ENCODE measurements around the gene LINGO1.

The LINGO1 gene

DNA sequence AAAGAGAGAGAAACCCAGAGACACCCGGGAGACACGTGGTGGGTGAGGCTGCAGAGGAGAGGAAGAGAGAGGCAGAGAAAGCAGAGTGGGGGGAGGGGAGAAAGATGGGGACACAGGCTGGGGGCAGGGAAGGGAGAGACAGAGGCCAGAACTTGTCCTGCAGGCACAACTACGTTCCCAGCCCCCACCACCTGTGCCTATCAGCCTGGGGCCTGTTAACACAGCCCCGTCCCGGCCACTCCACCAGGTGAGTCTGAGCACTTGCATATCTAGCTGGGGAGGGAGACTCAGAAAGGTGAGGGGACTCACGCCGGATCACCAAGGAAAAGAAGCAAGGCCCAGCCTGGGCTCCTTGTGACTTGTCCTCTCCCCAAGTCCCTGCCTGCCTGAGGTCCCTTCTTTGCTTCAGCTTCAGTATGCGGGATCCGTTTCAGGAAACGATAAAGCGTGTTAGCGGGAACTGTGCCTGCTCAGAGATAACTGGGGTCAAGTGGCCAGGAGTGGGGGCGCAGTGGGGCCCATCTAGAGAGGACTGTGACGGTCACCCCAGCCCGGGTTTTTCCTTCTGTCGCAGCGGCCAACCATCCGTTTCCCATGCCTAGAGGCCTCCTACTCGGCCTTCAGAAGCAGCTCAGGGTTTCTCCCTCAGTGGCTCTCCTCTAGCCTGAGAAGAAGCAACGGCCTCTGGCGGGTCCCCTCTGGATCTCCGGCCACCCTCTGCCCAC lies 10.3 kb downstream of the LINGO1 start:
- no peak overlapping the region for H3K27ac Mint-ChIP-seq
- peaks cover 6% of the 10 kb centered on the region for H3K4me1 Mint-ChIP-seq
- no peaks in the 10 kb centered on the region for H3K36me3 Mint-ChIP-seq
- H3K9me3 Mint-ChIP-seq = no peaks in the 10 kb centered on the region
- H3K4me3 Mint-ChIP-seq = no peak overlapping the region
- no peak for DNase-seq (ENCODE audit: low spot score in 2 of 2)
- H3K27me3 Mint-ChIP-seq = peaks cover 15% of the 10 kb centered on the region
- no peak for ATAC-seq (ENCODE audit: low read depth)

DNA sequence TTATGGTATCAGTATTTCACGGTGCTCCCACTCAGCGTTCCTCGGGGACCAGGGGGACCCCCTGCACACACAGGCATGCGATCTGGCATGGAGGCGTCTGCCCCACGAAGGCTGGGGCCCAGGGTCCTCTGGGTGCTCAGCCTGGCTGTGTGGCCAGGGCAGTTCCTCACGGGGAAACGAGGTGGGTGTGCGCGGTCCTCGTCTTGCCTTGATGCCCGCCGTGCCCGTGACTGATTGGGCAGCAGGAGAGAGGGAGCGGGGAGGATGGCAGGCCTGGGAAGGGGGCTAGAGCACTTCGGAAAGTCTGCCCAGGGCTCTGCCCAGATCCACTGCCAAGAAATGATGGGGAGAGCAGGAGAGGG lies 10.9 kb downstream of the LINGO1 start:
- H3K36me3 Mint-ChIP-seq = no peaks in the 10 kb centered on the region
- H3K9me3 Mint-ChIP-seq = no peaks in the 10 kb centered on the region
- peaks cover 15% of the 10 kb centered on the region for H3K27me3 Mint-ChIP-seq
- H3K27ac Mint-ChIP-seq = no peak overlapping the region
- ATAC-seq (ENCODE audit: low read depth) (no peak), DNase-seq (ENCODE audit: low spot score in 2 of 2) (no peak)
- no peak overlapping the region for H3K4me3 Mint-ChIP-seq
- peaks cover 6% of the 10 kb centered on the region for H3K4me1 Mint-ChIP-seq

DNA sequence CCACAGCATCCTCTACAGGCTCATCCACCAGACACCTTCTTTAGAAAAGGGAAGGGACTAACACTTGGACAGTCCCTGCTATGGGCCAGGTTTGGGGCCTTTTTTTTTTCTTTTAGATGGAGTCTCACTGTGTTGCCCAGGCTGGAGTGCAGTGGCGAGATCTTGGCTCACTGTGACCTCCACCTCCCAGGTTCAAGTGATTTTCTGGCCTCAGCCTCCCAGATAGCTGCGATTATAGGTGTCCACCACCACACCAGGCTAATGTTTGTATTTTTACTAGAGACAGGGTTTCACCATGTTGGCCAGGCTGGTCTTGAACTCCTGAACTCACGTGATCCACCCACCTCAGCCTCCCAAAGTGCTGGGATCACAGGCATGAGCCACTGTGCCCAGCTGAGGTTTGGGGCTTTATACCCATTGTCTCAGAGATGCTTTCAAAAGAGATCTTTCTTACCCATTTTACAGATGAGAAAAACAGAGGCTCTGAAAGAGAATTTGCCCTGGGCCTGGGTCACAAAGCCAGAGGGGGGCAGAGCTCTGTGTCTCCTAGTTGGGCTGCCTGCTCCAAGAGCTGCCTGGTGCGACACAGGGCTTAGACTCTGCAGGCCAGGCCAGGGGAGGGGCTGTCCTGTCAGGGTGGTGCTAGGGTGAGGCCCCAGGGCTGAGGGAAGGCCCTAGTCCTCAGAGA lies 11.6 kb downstream of the LINGO1 start:
- Mint-ChIP-seq H3K27ac (no peak overlapping the region), H3K27me3 (peaks cover 13% of the 10 kb centered on the region), H3K9me3 (no peaks in the 10 kb centered on the region), H3K4me1 (peaks cover 6% of the 10 kb centered on the region), H3K36me3 (no peaks in the 10 kb centered on the region), H3K4me3 (no peak overlapping the region)
- ATAC-seq (ENCODE audit: low read depth) (no peak), DNase-seq (ENCODE audit: low spot score in 2 of 2) (no peak)

DNA sequence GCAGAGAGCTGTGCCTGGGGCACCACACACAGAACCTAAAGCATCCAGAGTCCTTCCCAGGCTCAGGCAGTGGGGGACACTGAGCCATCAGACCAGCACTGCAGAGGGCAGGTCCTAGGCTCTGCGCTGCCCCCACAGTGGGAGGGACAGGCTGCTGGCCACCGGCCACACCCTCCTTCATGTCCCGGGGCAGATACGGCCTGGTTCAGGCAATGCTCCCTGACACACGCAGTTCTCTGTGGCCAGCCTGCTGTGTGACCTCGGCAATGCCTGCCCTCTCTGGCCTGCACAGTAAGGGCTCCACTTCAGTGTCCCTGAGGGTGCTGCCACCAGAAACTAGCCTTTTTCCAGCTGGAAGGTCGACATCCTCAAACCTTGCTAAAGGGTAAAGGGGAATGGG lies 12.4 kb downstream of the LINGO1 start:
- no peak overlapping the region for H3K27ac Mint-ChIP-seq
- peaks cover 13% of the 10 kb centered on the region for H3K27me3 Mint-ChIP-seq
- H3K4me1 Mint-ChIP-seq = peaks cover 6% of the 10 kb centered on the region
- H3K4me3 Mint-ChIP-seq = no peak overlapping the region
- ATAC-seq (ENCODE audit: low read depth) (no peak), DNase-seq (ENCODE audit: low spot score in 2 of 2) (no peak)
- H3K36me3 Mint-ChIP-seq = no peaks in the 10 kb centered on the region
- no peaks in the 10 kb centered on the region for H3K9me3 Mint-ChIP-seq

DNA sequence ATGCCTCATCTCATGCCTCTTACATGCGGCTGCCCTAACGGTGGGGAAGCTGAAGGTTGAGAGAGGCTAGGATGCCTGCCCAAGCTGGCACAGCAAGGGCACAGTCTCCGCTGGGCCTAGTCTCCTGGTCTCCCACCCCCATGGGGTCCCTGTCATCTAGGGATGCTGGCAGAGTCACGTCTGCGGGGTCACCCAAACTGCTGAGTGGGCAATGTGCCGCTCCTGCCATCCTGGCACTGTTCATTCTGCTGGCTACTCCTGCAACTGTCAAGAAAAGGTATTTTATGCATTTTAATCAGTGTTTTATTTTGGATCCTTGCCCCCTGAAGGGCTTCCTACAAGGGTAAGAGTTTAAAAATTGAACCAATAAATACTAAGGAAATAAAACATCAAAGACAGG lies 12.8 kb downstream of the LINGO1 start:
- no peak for DNase-seq (ENCODE audit: low spot score in 2 of 2)
- Mint-ChIP-seq H3K9me3 (no peaks in the 10 kb centered on the region), H3K27ac (no peak overlapping the region), H3K36me3 (no peaks in the 10 kb centered on the region), H3K27me3 (peaks cover 13% of the 10 kb centered on the region), H3K4me1 (peaks cover 6% of the 10 kb centered on the region), H3K4me3 (no peak overlapping the region)
- no peak for ATAC-seq (ENCODE audit: low read depth)

DNA sequence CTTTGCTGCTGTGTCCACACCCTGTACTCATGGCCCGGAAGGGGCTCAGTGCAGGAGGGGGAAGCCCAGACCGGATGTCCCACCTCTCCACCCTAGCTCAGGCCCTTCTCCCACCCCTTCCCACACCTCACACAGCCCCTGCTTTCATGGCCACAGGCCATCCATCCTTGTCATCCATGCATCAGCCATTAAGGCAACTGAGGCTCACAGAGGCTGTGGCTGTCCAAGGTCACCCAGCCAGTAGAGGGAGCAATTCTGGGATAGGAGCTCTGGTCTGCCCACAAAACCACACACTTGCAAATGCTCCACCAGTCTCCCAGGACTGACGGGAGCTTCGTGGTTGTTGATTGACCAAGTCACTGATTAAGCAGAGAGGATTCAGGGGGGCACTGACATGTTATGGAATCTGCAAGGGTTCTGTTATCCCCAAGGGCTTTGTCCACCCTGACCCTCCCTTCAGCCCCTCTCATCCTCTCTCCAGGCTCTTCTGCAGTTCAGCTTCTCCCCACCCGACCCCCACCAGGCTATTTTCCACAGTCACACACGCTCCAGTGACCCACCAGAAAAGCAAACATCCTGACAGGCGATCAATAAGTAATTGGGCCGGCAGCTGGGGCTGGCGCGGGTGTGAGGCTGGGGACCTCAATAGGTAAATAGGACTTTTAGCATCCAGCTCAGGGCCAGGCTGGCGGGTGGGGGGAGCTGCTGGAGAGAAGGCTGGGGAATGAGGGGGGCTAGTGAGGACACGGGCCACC lies 15.1 kb downstream of the LINGO1 start:
- Mint-ChIP-seq H3K4me1 (peaks cover 6% of the 10 kb centered on the region), H3K27me3 (peaks cover 9% of the 10 kb centered on the region), H3K9me3 (no peaks in the 10 kb centered on the region), H3K27ac (no peak overlapping the region), H3K36me3 (no peaks in the 10 kb centered on the region), H3K4me3 (no peak overlapping the region)
- ATAC-seq (ENCODE audit: low read depth) (no peak), DNase-seq (ENCODE audit: low spot score in 2 of 2) (no peak)

DNA sequence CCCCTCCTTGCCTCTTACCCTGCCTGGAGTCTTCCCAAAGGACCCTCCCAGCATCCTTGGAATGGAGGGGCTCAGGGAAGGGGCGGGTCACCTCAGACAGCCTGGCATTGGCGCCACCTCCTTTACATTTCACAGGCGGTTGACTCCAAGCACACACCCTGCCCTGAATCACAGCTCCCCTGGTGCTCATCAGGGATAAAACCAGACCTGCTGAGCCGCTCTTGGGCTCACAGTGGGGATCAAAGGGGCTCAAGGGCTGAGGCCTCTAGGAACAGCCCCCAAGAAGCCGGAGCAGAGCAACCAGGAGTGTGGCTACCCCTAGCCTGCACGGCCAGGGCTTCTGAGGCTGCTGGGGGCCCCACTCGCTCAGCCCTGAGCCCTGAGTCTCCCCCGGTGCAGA lies 16.6 kb downstream of the LINGO1 start:
- Mint-ChIP-seq H3K27ac (no peak overlapping the region), H3K4me3 (no peak overlapping the region), H3K9me3 (no peaks in the 10 kb centered on the region), H3K4me1 (peaks cover 2% of the 10 kb centered on the region), H3K36me3 (no peaks in the 10 kb centered on the region), H3K27me3 (peaks cover 5% of the 10 kb centered on the region)
- no peak for ATAC-seq (ENCODE audit: low read depth)
- DNase-seq (ENCODE audit: low spot score in 2 of 2) = no peak

DNA sequence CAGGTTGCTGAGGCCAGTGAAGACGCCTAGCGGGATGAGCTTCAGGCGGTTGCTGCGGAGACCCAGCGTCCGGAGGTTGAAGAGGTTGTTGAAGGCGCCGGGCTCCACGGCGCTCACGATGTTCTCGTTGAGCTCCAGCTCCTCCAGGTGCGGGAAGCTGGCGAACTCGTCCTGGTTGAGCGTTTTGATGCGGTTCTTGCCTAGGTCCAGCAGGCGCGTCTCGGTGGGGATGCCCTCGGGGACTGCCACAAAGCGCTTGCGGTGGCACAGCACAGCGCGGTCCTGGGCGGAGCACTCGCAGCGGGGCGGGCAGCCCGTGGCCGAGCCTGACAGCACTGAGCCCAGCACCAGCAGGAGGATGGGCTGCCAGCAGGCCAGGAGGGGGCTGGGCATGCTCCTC lies 17.2 kb downstream of the LINGO1 start:
- Mint-ChIP-seq H3K36me3 (no peaks in the 10 kb centered on the region), H3K4me3 (no peak overlapping the region), H3K27ac (no peak overlapping the region), H3K4me1 (peaks cover 2% of the 10 kb centered on the region), H3K27me3 (peaks cover 5% of the 10 kb centered on the region), H3K9me3 (no peaks in the 10 kb centered on the region)
- DNase-seq (ENCODE audit: low spot score in 2 of 2) (no peak), ATAC-seq (ENCODE audit: low read depth) (no peak)

DNA sequence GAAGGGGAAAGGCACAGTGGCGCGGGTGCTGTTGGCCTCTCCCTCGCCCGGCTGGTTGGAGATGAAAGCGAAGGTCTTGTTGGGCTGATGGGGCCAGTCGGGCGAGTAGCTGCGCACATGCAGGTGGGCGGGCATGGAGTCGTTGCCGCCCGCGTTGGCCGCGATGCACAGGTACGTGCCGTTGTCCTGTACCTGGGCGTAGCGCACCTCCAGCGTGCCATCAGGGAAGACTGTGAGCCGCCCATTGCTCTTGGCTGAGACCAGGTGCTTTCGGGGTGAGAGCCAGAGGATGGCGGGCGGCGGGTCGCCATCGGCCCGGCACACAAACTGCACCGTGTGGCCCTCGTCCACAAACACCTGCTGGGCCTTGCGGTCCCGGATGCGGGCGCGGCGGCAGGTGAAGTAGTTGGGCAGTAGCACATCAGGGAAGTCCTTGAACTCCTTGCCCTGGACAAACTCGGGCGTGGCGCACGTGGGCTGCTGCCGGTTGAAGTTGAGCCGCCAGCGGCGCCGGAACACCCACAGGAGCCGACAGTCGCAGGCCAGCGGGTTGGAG lies 18.4 kb downstream of the LINGO1 start:
- Mint-ChIP-seq H3K27me3 (peaks cover 5% of the 10 kb centered on the region), H3K36me3 (no peaks in the 10 kb centered on the region), H3K4me1 (peaks cover 2% of the 10 kb centered on the region), H3K27ac (no peak overlapping the region), H3K9me3 (no peaks in the 10 kb centered on the region), H3K4me3 (no peak overlapping the region)
- no peak for ATAC-seq (ENCODE audit: low read depth)
- DNase-seq (ENCODE audit: low spot score in 2 of 2) = no peak

DNA sequence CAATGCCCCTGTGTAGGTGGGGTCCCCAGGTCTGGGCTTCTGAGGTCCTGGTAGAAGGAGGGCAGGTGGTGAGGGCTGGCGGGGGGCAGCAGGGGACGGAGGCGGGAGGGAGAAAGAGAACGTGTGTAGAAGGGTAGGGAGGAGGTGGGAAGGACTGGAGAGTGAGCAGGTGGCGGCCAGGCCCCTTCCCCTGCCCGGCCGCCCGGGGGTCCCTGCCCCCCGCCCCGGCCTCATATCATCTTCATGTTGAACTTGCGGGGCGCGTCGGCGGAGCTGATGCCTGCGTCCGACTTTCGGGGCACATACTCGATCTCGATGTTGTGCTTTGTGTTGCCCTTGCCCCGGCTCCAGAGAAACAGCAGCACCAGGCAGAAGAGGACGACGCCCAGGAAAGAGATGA lies 18.9 kb downstream of the LINGO1 start:
- ATAC-seq (ENCODE audit: low read depth) (no peak), DNase-seq (ENCODE audit: low spot score in 2 of 2) (no peak)
- Mint-ChIP-seq H3K4me1 (peaks cover 2% of the 10 kb centered on the region), H3K4me3 (no peak overlapping the region), H3K9me3 (no peaks in the 10 kb centered on the region), H3K36me3 (no peaks in the 10 kb centered on the region), H3K27me3 (peaks cover 3% of the 10 kb centered on the region), H3K27ac (no peak overlapping the region)

DNA sequence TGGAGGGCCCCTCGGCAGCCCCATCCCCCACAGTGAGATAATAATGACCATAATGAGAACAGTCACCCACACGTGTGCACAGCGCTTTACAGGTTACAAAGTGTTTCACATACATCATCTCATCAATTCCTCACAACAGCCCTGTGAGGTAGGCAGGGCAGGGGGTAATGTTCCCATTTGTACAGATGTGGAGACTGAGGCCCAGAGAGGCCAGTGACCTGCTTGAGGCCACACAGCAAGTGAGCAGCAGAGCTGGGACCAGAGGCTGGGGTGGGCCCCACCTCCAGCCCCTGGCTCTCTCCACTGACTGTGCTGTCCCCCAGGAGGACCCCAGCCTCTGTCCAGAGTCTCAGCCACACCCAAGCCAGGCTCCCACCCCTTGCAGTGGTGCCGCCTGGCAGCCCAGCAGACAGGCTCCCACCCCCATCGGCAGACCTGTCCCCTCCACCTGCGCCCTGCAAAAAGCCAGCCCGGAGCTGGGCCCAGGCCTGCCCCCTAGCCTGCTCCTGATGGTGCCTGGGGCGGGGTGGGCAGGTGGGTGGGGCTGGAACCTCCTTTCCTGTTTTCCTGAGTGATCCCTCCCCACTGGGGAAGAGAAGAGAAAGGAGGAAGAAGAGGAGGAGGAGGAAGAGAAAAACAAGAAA lies 19.6 kb downstream of the LINGO1 start:
- DNase-seq (ENCODE audit: low spot score in 2 of 2) (no peak), ATAC-seq (ENCODE audit: low read depth) (no peak)
- Mint-ChIP-seq H3K27me3 (peaks cover under 1% of the 10 kb centered on the region), H3K9me3 (no peaks in the 10 kb centered on the region), H3K4me1 (peaks cover 2% of the 10 kb centered on the region), H3K27ac (no peak overlapping the region), H3K36me3 (no peaks in the 10 kb centered on the region), H3K4me3 (no peak overlapping the region)

DNA sequence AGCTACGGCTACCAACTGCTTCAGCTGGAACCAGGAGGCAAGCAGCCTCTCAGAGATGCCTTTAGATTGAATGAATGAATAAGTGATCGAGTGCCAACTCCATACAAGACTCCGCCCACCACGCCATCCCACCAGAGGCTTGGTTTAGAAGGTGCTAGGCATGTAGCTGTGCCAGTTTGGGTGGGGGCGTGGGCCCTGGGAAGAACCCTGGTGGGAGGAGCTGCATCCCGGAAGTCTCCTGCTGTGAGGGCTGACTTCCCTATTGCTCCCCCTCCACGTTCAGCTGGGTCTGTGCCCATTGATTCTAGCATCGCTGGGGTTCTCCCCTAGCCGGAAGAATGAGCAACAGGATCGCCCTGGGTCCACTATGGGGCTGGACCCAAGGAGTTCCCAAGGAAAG lies 20.9 kb downstream of the LINGO1 start:
- Mint-ChIP-seq H3K9me3 (no peaks in the 10 kb centered on the region), H3K27ac (no peak overlapping the region), H3K36me3 (no peaks in the 10 kb centered on the region), H3K27me3 (no peaks in the 10 kb centered on the region), H3K4me1 (no peaks in the 10 kb centered on the region), H3K4me3 (no peak overlapping the region)
- DNase-seq (ENCODE audit: low spot score in 2 of 2) (no peak), ATAC-seq (ENCODE audit: low read depth) (no peak)

DNA sequence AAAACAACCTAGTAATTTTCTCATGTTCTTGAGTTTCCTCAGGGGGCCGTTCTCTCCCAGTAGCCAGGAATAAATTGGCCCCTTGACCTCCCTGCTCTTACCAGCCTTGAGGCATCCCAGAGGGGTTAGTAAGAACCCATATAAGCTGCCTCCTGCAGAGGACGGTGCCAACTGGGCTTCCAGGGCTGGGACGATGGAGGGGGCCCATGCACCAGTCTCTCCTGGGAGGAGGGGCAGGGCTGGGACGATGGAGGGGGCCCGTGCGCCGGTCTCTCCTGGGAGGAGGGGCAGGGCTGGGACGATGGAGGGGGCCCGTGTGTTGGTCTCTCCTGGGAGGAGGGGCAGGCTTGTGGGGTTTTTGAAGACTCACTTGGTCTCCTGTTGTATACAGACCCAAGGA lies 22.0 kb downstream of the LINGO1 start:
- no peak overlapping the region for H3K4me3 Mint-ChIP-seq
- no peaks in the 10 kb centered on the region for H3K27me3 Mint-ChIP-seq

DNA sequence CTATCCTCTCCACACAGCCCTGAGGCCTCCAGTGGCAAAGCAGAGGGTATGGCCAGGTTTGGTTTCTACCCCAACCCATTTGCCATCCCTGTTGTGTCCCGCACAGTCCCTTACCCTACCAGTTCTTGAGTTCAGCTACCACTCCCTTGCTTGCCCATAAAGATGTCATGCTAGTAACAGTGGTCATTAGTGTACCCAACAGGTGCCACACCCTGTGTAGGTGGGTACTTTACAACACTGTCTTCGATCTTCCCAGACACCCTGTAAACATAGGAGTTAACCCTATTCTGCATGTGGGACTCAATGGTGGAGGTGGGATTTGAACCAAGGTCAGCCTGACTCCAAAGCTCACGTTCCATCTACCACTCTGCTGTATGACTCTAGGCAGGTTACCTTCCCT lies 23.2 kb downstream of the LINGO1 start:
- H3K36me3 Mint-ChIP-seq = no peaks in the 10 kb centered on the region
- H3K4me1 Mint-ChIP-seq = peaks cover 6% of the 10 kb centered on the region
- no peak overlapping the region for H3K27ac Mint-ChIP-seq
- no peak overlapping the region for H3K4me3 Mint-ChIP-seq
- ATAC-seq (ENCODE audit: low read depth) = no peak
- H3K9me3 Mint-ChIP-seq = no peaks in the 10 kb centered on the region
- no peak for DNase-seq (ENCODE audit: low spot score in 2 of 2)
- H3K27me3 Mint-ChIP-seq = peaks cover 4% of the 10 kb centered on the region

More for the DNA sequence above, 22.0 kb downstream of the LINGO1 start:
- ATAC-seq (ENCODE audit: low read depth) (no peak), DNase-seq (ENCODE audit: low spot score in 2 of 2) (no peak)
- H3K27ac Mint-ChIP-seq = no peak overlapping the region
- H3K4me1 Mint-ChIP-seq = no peaks in the 10 kb centered on the region
- H3K36me3 Mint-ChIP-seq = no peaks in the 10 kb centered on the region
- no peaks in the 10 kb centered on the region for H3K9me3 Mint-ChIP-seq
